Right renal cortex interstitium (tissue), 3 donors: ENCODE data around the gene NDUFV1. TPM values are rescaled to one million over a fixed set of nuclear protein-coding genes. Genes with fewer than 3 reads are reported as not detected.
"Not testable (repeated sequence)": the region's sequence is repeated elsewhere in the genome, so short reads cannot be mapped to it uniquely, and the experiment has no call there.

Source experiments
- DNase-seq, 3 donors: peaks; one replicate each; pipeline ENCODE4 v3.0.0-alpha.2; 2013; ENCODE audit warnings: low read depth in 3 of 3, low spot score in 2 of 3
- polyA plus RNA-seq, 3 donors: library from polyadenylated mRNA; unstranded; fragments of 120-200 nt; gene quantifications; one replicate each; pipeline ENCODE4 v1.2.1, GENCODE V29; 2013; ENCODE audit not compliant: insufficient read length in 3 of 3

The NDUFV1 gene
- polyA plus RNA-seq, 3 donors: 149 to 153 (median 149) TPM

GRCh38 chr11:67609316-67609715, 2.6 kb downstream of the NDUFV1 start:
- DNase-seq: no peak

- DNase-seq: no peak
Measured at GRCh38 chr11:67610302-67610868, 3.6 kb downstream of the NDUFV1 start.

GRCh38 chr11:67611165-67611564, 4.4 kb downstream of the NDUFV1 start:
- no peak for DNase-seq

- DNase-seq: no peak
Measured at GRCh38 chr11:67611704-67612587, 5.2 kb downstream of the NDUFV1 start.

GRCh38 chr11:67612751-67613150, 6.0 kb downstream of the NDUFV1 start:
- DNase-seq: no peak

GRCh38 chr11:67613313-67613959, 6.7 kb downstream of the NDUFV1 start:
- DNase-seq: no peak

GRCh38 chr11:67613960-67614715, 7.4 kb downstream of the NDUFV1 start:
- peak in 1 of 3 donors; percentile 40 for DNase-seq

GRCh38 chr11:67614730-67615714, 8.3 kb downstream of the NDUFV1 start:
- DNase-seq: no peak

GRCh38 chr11:67615728-67616430, 9.1 kb downstream of the NDUFV1 start:
- no peak for DNase-seq

GRCh38 chr11:67616431-67617242, 9.9 kb downstream of the NDUFV1 start:
- DNase-seq: no peak

- DNase-seq: no peak
Measured at GRCh38 chr11:67617243-67617953, 10.7 kb downstream of the NDUFV1 start.

- not testable (repeated sequence) for DNase-seq
Measured at GRCh38 chr11:67618901-67619659, 12.3 kb downstream of the NDUFV1 start.

GRCh38 chr11:67619683-67620618, 13.2 kb downstream of the NDUFV1 start:
- DNase-seq: not testable (repeated sequence)

- not testable (repeated sequence) for DNase-seq
Measured at GRCh38 chr11:67620621-67621020, 13.9 kb downstream of the NDUFV1 start.

- not testable (repeated sequence) for DNase-seq
Measured at GRCh38 chr11:67621928-67622327, 15.2 kb downstream of the NDUFV1 start.

GRCh38 chr11:67622905-67623304, 16.2 kb downstream of the NDUFV1 start:
- DNase-seq: not testable (repeated sequence)
